Hepatocyte (in vitro differentiated cells): ENCODE measurements around the gene LSAMP. TPM values are rescaled to one million over a fixed set of nuclear protein-coding genes. Genes with fewer than 3 reads are reported as not detected.

Source experiments
- DNase-seq: peaks from one replicate; pipeline ENCODE4 v3.0.0-alpha.2; 2016; ENCODE audit warnings: low spot score
- H2AFZ ChIP-seq: fragments of 200-600 bp; sonication (generic); 2 replicates; pipeline ENCODE4 v1.6.0; 2016; ENCODE audit warnings: antibody characterized with exemption, mild to moderate bottlenecking
- H3K27ac ChIP-seq: fragments of 200-600 bp; sonication (generic); 2 replicates; pipeline ENCODE4 v1.5.1; 2016; ENCODE audit warnings: mild to moderate bottlenecking
- H3K27me3 ChIP-seq: fragments of 200-600 bp; sonication (generic); 2 replicates; pipeline ENCODE4 v1.6.1; 2016
- H3K36me3 ChIP-seq: fragments of 200-600 bp; sonication (generic); replicated peaks from 2 replicates; pipeline ENCODE4 v1.5.1; 2016; ENCODE audit warnings: low read depth; ENCODE audit not compliant: insufficient read depth
- H3K4me1 ChIP-seq: fragments of 200-600 bp; sonication (generic); 2 replicates; pipeline ENCODE4 v1.5.1; 2016; ENCODE audit warnings: mild to moderate bottlenecking, moderate library complexity; ENCODE audit not compliant: insufficient read depth
- H3K4me2 ChIP-seq: fragments of 200-600 bp; sonication (generic); 2 replicates; pipeline ENCODE4 v1.6.0; 2016
- H3K4me3 ChIP-seq: fragments of 200-600 bp; sonication (generic); 2 replicates; pipeline ENCODE4 v1.5.1; 2016; ENCODE audit warnings: mild to moderate bottlenecking
- H3K79me2 ChIP-seq: fragments of 200-600 bp; sonication (generic); 2 replicates; pipeline ENCODE4 v1.6.0; 2017; ENCODE audit warnings: mild to moderate bottlenecking
- H3K9me2 ChIP-seq: fragments of 200-600 bp; sonication (generic); replicated peaks from 2 replicates; pipeline ENCODE4 v1.6.0; 2017; ENCODE audit warnings: mild to moderate bottlenecking; ENCODE audit not compliant: insufficient read depth
- H3K9me3 ChIP-seq: fragments of 200-600 bp; sonication (generic); 2 replicates; pipeline ENCODE4 v1.5.1; 2016; ENCODE audit warnings: low read depth, mild to moderate bottlenecking
- H4K20me1 ChIP-seq: fragments of 200-600 bp; sonication (generic); 2 replicates; pipeline ENCODE4 v1.6.0; 2016; ENCODE audit warnings: mild to moderate bottlenecking; ENCODE audit not compliant: insufficient read depth, poor library complexity, severe bottlenecking
- EZH2 ChIP-seq: fragments of 200-600 bp; sonication (generic); IDR thresholded peaks from 2 replicates; pipeline ENCODE4 v1.6.1; 2016; ENCODE audit warnings: antibody characterized with exemption, mild to moderate bottlenecking, borderline replicate concordance
- EZH2phosphoT487 ChIP-seq: fragments of 200-600 bp; sonication (generic); IDR thresholded peaks from one replicate; pipeline ENCODE4 v1.6.1; 2018; ENCODE audit warnings: antibody characterized with exemption, mild to moderate bottlenecking, low read depth, moderate library complexity; ENCODE audit not compliant: unreplicated experiment, severe bottlenecking
- WGBS: methylation state at CpG from one replicate; pipeline ENCODE4 v1.1.6; 2016; ENCODE audit warnings: low lambda C conversion rate; ENCODE audit errors: missing lambda C conversion rate; 5-methylcytosine and 5-hydroxymethylcytosine counted together
- polyA plus RNA-seq: library from polyadenylated mRNA; unstranded; fragments of >200 nt; fragmentation: Nextera tagmentation; extraction: Ambion mirVana; gene quantifications from 2 replicates; pipeline ENCODE4 v1.2.1, GENCODE V29; 2016
- total RNA-seq: library from RNA; depleted of rRNA; stranded (reverse); fragments of >200 nt; gene quantifications from 2 replicates; pipeline ENCODE4 v1.2.3, GENCODE V29; 2014
- TF ChIP-seq, protein P1 (sequence below): fragments of 200-600 bp; sonication (generic); IDR thresholded peaks from 2 replicates; pipeline ENCODE4 v1.5.1; 2016; ENCODE audit warnings: antibody characterized with exemption, mild to moderate bottlenecking; ENCODE audit not compliant: poor library complexity

LSAMP gene
- total and polyA plus RNA-seq, 2 experiments from 2014 or later = 15.1 to 22.3 TPM

DNA sequence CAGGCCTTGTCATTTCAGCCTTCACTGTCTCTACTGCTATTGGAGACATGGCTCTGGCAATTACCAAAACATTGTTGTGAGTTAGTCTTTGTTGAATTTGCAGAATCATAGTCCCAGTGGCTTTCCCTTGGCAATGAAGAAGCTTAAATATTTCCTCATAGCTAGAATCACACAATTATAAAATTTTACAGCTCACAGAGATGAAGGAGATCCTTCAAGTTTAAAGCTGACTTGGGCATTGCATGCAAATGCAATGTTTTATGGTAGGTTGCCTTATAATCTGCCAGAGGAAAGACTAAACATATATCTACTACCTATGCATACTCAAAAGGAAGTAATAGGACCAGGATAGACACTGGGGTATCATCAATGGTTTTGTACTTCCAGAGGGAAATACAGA, 90.9 kb downstream of the LSAMP start:
- no peaks in the 10 kb centered on the region for H4K20me1 ChIP-seq
- no peak for DNase-seq
- H3K27ac ChIP-seq = no peak overlapping the region
- H2AFZ ChIP-seq = no peak overlapping the region
- TF ChIP-seq EZH2 = no peak
- TF ChIP-seq EZH2phosphoT487 = no peak
- TF ChIP-seq, protein P1, sequence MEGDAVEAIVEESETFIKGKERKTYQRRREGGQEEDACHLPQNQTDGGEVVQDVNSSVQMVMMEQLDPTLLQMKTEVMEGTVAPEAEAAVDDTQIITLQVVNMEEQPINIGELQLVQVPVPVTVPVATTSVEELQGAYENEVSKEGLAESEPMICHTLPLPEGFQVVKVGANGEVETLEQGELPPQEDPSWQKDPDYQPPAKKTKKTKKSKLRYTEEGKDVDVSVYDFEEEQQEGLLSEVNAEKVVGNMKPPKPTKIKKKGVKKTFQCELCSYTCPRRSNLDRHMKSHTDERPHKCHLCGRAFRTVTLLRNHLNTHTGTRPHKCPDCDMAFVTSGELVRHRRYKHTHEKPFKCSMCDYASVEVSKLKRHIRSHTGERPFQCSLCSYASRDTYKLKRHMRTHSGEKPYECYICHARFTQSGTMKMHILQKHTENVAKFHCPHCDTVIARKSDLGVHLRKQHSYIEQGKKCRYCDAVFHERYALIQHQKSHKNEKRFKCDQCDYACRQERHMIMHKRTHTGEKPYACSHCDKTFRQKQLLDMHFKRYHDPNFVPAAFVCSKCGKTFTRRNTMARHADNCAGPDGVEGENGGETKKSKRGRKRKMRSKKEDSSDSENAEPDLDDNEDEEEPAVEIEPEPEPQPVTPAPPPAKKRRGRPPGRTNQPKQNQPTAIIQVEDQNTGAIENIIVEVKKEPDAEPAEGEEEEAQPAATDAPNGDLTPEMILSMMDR = no peak
- H3K9me2 ChIP-seq = no peaks in the 10 kb centered on the region
- H3K9me3 ChIP-seq = no peaks in the 10 kb centered on the region
- H3K4me1 ChIP-seq = no peaks in the 10 kb centered on the region
- H3K4me2 ChIP-seq = no peak overlapping the region
- no peaks in the 10 kb centered on the region for H3K36me3 ChIP-seq
- peaks cover 12% of the 10 kb centered on the region for H3K79me2 ChIP-seq
- no peak overlapping the region for H3K4me3 ChIP-seq
- H3K27me3 ChIP-seq = no peaks in the 10 kb centered on the region

DNA sequence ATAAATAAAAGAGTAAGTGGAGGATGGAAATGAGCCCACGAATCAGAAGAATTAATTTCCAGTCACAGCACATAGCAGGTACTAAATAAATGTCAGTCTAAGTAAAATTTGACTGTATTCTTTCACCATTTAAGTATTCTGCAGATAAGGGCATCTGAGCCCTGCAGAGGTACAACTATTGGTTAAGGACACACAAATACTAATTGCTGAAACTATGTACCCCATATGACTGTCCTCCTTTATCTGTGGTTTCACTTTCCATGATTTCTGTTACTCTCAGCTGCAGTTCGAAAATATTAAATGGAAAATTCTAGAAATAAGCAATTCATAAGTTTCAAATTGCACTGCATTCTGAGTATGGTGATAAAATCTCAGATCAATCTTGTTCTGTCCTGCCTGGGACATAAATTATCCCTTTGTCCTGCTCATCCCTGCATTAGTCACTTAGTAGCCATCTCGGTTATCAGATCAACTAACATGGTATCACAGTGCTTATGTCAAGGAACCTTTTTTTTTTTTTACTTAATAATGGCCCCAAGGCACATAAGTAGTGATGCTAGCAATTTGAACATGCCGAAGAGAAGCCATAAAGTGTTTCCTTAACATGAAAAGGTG, 95.1 kb downstream of the LSAMP start:
- no peaks in the 10 kb centered on the region for H3K27me3 ChIP-seq
- H4K20me1 ChIP-seq = no peaks in the 10 kb centered on the region
- no peak overlapping the region for H2AFZ ChIP-seq
- no peaks in the 10 kb centered on the region for H3K36me3 ChIP-seq
- no peak overlapping the region for H3K4me3 ChIP-seq
- H3K27ac ChIP-seq = no peak overlapping the region
- no peaks in the 10 kb centered on the region for H3K4me1 ChIP-seq
- no peak for DNase-seq
- TF ChIP-seq EZH2phosphoT487 (no peak), EZH2 (no peak)
- TF ChIP-seq, protein P1 = no peak
- 64% methylated on average over 4 of the region's 4 CpGs for WGBS
- H3K9me3 ChIP-seq = no peaks in the 10 kb centered on the region
- no peak overlapping the region for H3K4me2 ChIP-seq
- H3K9me2 ChIP-seq = no peaks in the 10 kb centered on the region
- H3K79me2 ChIP-seq = peaks cover 6% of the 10 kb centered on the region

DNA sequence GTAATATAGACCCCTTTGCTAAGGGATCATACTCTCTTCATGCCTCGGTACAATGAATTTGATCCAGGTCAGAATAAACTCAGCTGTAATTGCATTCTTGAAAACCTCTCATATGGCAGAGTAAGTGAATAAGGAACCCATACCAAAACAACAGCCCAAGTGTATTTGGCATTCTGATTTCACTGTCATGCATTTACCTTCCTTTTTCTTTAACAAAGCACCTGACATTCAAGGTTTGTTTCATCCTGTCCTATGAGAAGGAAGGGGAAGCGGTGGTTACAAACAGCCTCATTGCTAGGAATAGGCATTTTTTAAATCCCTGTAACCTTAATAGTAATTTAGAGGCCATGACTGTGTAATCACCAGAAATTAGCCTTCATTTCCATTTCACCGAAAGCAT, 97.1 kb downstream of the LSAMP start:
- no peaks in the 10 kb centered on the region for H3K9me3 ChIP-seq
- no peaks in the 10 kb centered on the region for H3K27me3 ChIP-seq
- TF ChIP-seq, protein P1 = no peak
- no peak for TF ChIP-seq EZH2phosphoT487
- no peak for TF ChIP-seq EZH2

DNA sequence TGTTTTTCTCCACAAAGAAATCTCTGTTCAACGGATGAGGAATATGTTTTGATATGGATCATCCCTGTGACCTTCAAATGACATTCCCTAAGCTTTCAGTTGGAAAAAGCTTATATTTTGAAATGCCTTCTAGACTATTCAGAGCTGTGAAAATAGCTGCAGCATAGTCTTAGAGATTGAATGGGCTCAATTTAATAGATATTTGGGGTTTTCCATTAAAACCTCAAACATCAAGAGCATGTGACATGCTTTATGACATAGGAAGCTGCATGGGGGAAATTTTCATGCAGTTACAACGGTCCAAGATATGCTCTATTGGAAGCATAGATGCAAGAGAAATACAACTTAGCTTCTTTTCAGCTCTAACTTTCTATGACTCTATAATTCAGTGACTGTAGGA, 102.8 kb downstream of the LSAMP start:
- TF ChIP-seq, protein P1 = no peak
- TF ChIP-seq EZH2phosphoT487 = no peak
- TF ChIP-seq EZH2 = no peak
- DNase-seq = no peak
- Histone ChIP-seq H3K27me3 (peaks cover 2% of the 10 kb centered on the region), H3K4me1 (no peaks in the 10 kb centered on the region), H3K27ac (no peak overlapping the region), H3K9me2 (no peaks in the 10 kb centered on the region), H3K4me3 (no peak overlapping the region), H4K20me1 (no peaks in the 10 kb centered on the region), H3K79me2 (no peaks in the 10 kb centered on the region), H3K4me2 (no peak overlapping the region), H3K36me3 (no peaks in the 10 kb centered on the region), H2AFZ (no peak overlapping the region), H3K9me3 (no peaks in the 10 kb centered on the region)
- WGBS = 86% methylated on average over 2 of the region's 2 CpGs

More for the DNA sequence above, 97.1 kb downstream of the LSAMP start:
- no peak for DNase-seq
- Histone ChIP-seq H3K4me2 (no peak overlapping the region), H3K4me1 (no peaks in the 10 kb centered on the region), H3K4me3 (no peak overlapping the region), H3K9me2 (no peaks in the 10 kb centered on the region), H3K27ac (no peak overlapping the region), H2AFZ (no peak overlapping the region), H4K20me1 (no peaks in the 10 kb centered on the region), H3K79me2 (peaks cover 4% of the 10 kb centered on the region), H3K36me3 (no peaks in the 10 kb centered on the region)
- WGBS = 90% methylated on average over 3 of the region's 3 CpGs
